Measurements from ENCODE around the gene FAM171A2.

Gene FAM171A2

GRCh38 chr17:44318077-44318892 is 45.4 kb downstream of the FAM171A2 start:
- no peak for DNase-seq

GRCh38 chr17:44317545-44317944 is 46.1 kb downstream of the FAM171A2 start:
- DNase-seq, result no peak

- DNase-seq, result no peak
Measured at GRCh38 chr17:44315760-44316731, 47.6 kb downstream of the FAM171A2 start.

- no peak for DNase-seq
Measured at GRCh38 chr17:44314869-44315661, 48.6 kb downstream of the FAM171A2 start.

GRCh38 chr17:44314524-44314868 is 49.2 kb downstream of the FAM171A2 start:
- no peak for DNase-seq

- no peak for DNase-seq
Measured at GRCh38 chr17:44314031-44314430, 49.6 kb downstream of the FAM171A2 start.

GRCh38 chr17:44312396-44313104 is 51.1 kb downstream of the FAM171A2 start:
- DNase-seq, result no peak

GRCh38 chr17:44311562-44312181 is 52.0 kb downstream of the FAM171A2 start:
- DNase-seq, result no peak

GRCh38 chr17:44310609-44311376 is 52.9 kb downstream of the FAM171A2 start:
- DNase-seq, result no peak

- DNase-seq, result no peak
Measured at GRCh38 chr17:44310188-44310587, 53.5 kb downstream of the FAM171A2 start.

GRCh38 chr17:44309472-44309871 is 54.2 kb downstream of the FAM171A2 start:
- no peak for DNase-seq

GRCh38 chr17:44308865-44309264 is 54.8 kb downstream of the FAM171A2 start:
- DNase-seq, result no peak

GRCh38 chr17:44308320-44308818 is 55.3 kb downstream of the FAM171A2 start, which contains the start of gene RUNDC3A:
Gene RUNDC3A, plus strand, starts transcription at chr17:44308601. Its CDS starts 232 bp downstream, at chr17:44308833.
- peak; percentile 94 for DNase-seq

- peak; percentile 50 for DNase-seq
Measured at GRCh38 chr17:44307387-44308186, 56.1 kb downstream of the FAM171A2 start.

- no peak for DNase-seq
Measured at GRCh38 chr17:44304651-44305050, 59.0 kb downstream of the FAM171A2 start.

Data from femur (tissue), 1 donor.